Stimulated activated CD8-positive, alpha-beta memory T cell treated with anti-CD3 and anti-CD28 coated beads, Interleukin-12 subunit alpha, Interleukin-12 subunit beta, amount 100 ng/mL, for 1 hour (primary cell): ENCODE results near the gene POLR3H.
A peak's percentile ranks its signal among the peaks of the same experiment; 100 is the strongest.

Experiments
- DNase-seq: peaks from one replicate; pipeline ENCODE4 v3.0.0-alpha.2; 2020; ENCODE audit warnings: low read depth

The POLR3H gene

GRCh38 chr22:41535244-41535643 lies 9.0 kb downstream of the POLR3H start:
- DNase-seq: no peak

GRCh38 chr22:41534219-41534618 lies 10.1 kb downstream of the POLR3H start:
- no peak for DNase-seq

GRCh38 chr22:41532908-41533825 lies 11.1 kb downstream of the POLR3H start:
- peak; percentile 49 for DNase-seq

GRCh38 chr22:41531715-41532477 lies 12.4 kb downstream of the POLR3H start:
- DNase-seq: no peak

DNA sequence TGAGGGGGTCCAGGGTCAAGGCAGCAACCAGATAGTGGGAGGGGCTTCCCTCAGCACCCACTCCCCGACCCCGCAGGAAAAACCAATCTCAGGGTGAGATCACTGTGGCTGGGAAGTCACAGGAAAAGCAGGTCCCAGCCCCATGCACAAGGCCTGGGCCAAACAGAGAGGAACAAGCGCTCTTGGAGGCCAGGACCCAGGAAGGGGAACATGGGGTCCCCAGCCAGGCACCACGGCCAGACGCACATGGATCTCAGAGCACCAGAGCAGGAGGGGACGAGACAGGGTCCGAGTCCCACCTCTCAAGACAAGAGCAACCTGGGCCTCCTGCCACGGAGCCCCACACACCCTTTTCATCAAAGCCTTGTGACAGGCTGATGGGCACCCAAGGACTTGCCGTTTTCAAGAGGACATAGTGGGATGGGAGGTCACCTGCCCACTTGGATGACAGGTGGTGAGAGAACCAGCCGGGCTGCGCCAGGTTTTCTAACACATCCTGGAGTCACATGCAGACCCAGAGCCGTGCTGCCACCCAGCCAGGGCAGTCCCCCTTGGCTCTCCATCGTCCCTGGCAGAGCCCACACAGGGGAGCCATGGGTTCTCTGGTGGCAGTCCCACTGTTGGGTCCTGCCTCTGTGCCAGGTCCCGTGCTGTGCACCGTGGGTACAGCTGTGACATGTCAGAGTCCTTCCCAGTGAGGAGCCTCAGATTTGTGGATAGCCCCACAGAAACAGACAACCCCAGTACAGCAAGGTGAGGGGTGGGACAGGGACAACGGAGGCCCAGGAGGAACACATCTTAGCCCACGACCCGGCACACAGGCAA lies 13.2 kb downstream of the POLR3H start:
- DNase-seq: no peak

GRCh38 chr22:41528938-41529561 lies 15.2 kb downstream of the POLR3H start:
- no peak for DNase-seq

DNA sequence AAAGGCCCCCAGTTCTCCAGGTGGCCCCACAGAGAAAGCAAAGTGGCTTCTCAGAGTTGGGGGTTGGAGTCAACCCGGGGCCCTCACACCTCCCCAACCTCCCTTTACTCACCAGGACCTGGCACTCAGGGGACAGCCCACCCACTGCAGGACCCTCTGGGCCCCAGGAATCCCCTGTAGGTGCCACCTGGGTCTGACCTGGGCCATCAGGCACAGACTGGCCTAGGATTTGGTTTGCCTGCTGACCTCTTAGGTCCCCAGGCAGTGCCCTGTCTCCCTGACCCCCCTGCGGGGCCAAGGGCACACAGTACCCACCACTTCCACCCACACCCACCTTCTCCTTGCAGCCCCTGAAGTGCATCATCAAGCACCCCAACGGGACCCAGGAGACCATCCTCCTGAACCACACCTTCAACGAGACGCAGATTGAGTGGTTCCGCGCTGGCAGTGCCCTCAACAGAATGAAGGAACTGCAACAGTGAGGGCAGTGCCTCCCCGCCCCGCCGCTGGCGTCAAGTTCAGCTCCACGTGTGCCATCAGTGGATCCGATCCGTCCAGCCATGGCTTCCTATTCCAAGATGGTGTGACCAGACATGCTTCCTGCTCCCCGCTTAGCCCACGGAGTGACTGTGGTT lies 16.0 kb downstream of the POLR3H start:
- DNase-seq: no peak

DNA sequence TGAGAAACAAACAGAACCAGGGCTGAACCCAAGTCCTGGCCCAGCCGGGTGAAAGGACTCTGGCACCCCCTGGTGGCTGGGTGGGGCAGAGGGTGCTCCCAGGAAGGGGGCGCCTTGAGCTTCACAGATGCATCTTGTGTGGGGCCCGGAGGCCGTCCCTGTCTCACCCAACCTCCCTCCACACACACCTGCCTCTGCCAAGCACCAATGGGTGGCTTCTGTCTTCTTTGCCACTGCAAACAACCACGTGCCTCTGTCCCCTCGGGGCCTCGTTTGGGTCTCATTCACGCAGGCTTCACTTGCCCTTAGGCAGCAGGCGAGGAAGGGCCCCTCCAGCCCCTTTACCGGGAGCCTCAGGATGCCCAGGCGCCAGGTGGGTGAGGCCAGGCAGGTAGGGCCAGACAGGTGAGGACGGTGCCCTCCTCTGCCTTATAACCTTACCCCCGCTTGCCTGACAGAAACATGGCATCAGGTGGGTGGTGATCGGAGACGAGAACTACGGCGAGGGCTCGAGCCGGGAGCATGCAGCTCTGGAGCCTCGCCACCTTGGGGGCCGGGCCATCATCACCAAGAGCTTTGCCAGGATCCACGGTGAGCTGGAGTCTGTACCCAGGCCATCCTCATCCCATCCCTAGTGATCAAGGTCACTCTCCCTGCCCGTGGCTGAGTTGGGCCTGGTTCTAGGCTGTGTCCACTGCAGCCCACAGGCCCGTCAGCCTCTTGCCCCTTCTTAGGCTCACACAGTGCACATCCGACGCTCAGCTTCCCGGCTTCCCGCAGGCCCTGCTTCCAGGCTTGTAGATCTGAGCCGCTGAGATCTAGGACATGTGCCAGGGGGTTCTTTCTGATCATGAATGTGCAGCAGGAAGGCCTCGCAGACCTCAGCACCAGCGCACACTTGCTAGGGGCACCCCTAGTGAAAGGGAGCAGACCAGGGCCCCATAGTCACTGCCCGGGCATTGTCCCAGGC lies 17.2 kb downstream of the POLR3H start:
- peak; percentile 54 for DNase-seq

GRCh38 chr22:41526226-41526829 lies 17.9 kb downstream of the POLR3H start:
- DNase-seq: no peak

- no peak for DNase-seq
Observed at GRCh38 chr22:41525450-41526225, 18.6 kb downstream of the POLR3H start.

DNA sequence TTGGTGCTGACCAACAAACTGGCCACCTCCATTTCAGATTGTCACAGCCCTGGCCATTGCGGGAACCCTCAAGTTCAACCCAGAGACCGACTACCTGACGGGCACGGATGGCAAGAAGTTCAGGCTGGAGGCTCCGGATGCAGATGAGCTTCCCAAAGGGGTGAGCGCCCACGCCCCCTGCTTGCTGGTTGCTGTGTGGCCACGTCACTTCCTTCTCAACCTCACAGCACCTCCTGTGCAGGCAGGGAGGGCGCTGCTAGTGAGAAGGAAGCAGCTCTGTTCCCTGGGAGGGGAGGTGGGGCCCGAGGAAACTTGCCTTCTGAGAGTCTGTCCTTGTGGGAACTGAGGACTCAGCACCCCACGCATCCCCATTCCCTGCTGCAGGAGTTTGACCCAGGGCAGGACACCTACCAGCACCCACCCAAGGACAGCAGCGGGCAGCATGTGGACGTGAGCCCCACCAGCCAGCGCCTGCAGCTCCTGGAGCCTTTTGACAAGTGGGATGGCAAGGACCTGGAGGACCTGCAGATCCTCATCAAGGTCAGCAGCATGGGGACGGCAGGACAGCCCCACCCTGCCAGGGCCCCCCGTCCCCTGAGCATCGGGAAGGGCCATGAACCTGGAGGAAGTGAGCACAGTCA lies 19.3 kb downstream of the POLR3H start:
- no peak for DNase-seq

DNA sequence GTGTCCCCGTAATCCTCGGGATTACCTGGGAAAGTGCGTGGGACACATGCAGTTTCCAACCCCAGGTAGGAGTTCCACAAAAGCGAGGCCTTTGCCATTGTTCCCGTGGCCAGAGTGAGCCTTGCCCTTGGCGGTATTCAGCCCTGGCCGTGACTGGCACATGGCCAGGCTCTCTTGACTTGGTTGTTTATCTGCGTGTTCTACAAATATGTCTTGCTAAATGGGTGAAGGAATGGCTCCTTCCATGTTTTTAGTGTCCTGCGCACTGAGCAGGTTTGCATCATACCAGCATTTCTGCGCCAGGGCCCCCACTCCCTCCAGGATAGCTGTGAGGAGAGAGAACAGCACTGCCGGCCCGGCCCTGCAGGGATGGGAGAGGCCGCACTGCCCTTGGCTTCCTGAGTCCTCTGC lies 20.0 kb downstream of the POLR3H start:
- no peak for DNase-seq

DNA sequence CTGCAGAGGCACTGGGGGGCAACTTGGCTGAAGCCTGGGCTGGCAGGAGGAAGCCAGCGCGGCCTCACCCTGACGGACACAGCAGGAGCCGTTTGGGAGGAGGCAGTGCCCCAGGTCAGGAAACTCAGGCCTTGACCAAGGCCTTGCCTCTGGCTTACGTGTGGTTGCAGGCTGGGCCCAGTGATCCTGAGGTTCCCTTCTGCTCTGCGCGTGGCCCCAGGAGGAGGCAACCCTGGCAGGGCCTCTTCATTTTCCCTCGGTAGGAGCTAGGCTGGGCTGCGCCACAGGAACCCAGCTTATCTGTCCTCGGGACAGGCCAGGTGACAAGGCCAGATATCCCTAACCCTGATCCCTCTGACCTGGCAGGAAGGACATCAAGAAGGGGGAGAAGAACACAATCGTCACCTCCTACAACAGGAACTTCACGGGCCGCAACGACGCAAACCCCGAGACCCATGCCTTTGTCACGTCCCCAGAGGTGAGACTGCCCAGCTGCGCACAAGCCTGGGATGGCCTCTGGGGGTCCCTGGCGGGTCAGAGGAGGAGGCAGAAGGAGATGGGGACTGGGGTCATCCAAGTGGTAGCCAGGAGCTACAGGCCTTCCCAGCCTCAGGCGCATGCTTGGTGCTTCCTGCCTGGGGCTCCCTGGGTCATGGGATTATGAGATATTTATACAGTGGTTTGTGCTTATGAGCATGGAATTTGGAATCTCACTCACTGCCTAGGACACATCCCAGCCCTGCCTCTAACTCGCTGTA lies 20.6 kb downstream of the POLR3H start:
- no peak for DNase-seq

- no peak for DNase-seq
Observed at GRCh38 chr22:41522813-41523212, 21.5 kb downstream of the POLR3H start.

GRCh38 chr22:41521126-41521525 lies 23.1 kb downstream of the POLR3H start:
- no peak for DNase-seq

DNA sequence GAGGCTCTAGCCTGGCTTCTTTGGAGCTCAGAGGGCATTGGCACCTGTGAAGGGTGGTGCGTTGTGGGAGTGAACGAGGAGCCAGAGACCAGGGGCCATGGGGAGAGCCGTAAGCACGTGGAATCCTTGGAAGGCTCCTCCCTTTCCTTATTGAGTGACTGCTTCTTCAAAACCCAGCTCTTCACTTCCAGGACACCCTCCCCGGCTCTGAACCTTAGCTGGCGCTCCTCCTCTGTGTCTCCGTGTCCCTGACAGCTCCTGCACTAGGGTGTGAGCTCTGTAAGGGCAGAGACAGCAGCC lies 26.3 kb downstream of the POLR3H start:
- DNase-seq: no peak

DNA sequence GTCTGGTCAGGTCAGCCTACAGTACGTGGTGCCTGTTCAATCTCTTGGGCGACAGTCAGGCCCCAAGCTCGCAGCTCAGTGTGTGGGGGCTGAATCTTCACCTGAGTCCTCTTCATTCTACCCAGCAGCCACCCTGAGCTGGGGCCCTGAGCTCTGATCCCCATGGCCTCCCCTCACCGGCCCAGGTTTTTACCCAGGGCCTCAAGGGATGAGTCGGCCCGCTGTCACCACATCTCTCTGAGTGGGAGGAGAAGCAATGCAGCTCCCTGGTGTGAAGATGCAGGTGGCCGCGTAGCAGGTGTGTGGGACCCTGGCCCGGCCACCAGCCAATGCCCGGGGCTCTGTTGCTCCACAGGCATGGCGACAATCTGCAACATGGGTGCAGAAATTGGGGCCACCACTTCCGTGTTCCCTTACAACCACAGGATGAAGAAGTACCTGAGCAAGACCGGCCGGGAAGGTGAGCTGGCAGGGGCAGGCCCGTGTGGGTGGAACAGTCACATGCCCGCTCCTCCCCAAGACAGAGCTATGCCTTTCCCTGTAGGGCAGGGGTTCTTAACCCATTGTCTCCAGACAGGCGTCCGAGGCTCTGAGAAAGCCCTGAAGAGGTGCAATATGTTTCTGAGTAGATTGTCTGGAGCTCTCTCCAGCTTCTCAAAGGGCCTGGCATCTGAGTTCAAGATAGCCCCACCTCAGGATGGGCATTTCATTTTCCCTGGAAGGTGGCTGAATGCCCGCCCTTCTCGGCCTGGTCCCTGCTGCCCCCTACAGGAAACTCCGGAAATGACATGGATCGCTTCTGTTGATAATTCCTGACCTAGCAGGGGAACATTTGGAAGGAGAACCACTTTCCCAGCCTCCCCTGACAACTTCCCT lies 26.9 kb downstream of the POLR3H start:
- peak; percentile 16 for DNase-seq
